HL-60 (cell line): ENCODE data around the gene MED17.

Source experiments
- CTCF ChIP-seq: IDR thresholded peaks from one replicate; pipeline ENCODE4 v1.5.1; 2011; ENCODE audit warnings: low read length, control low read depth, inconsistent platforms; ENCODE audit not compliant: insufficient read depth
- GABPA ChIP-seq: IDR thresholded peaks from 2 replicates; pipeline ENCODE4 v1.6.1; 2012; ENCODE audit warnings: low read depth
- POLR2AphosphoS5 ChIP-seq: IDR thresholded peaks from 2 replicates; pipeline ENCODE4 v1.6.1; 2012; ENCODE audit warnings: low read depth

DNA sequence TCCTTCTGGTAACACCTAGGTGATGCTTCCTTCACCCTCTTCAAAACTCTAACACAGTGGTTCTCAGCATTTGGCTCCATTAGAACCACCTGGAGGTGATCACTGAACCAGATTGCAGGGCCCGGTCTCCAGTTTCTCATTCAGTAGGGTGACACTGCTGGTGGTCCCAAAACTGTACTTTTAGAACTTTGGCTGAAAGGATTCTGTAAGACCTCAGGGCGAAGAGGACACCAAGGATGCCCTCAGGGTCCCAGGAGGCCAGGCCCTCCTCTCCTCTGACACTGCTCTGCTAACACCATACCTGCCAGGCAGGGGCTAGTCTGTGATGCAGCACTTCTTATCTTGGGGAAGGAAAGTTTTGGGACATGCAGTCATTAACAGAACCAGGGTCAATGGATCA is 57.4 kb downstream of the MED17 start:
- TF ChIP-seq GABPA (no peak), CTCF (no peak), POLR2AphosphoS5 (no peak)
